NT2/D1 (cell line): ENCODE measurements around the gene CENPF.
"Not testable (repeated sequence)": the region's sequence is repeated elsewhere in the genome, so short reads cannot be mapped to it uniquely, and the experiment has no call there.

Experiments used
- SUZ12 ChIP-seq: IDR thresholded peaks from 2 replicates; pipeline ENCODE4 v1.6.1; 2011; ENCODE audit not compliant: insufficient read length, insufficient read depth; ENCODE audit errors: extremely low read depth
- YY1 ChIP-seq: IDR thresholded peaks from 2 replicates; pipeline ENCODE4 v1.6.1; 2011; ENCODE audit not compliant: insufficient read length, insufficient read depth
- ZNF274 ChIP-seq: IDR thresholded peaks from 2 replicates; pipeline ENCODE4 v1.6.1; 2011; ENCODE audit warnings: mild to moderate bottlenecking, low read depth, low read length

DNA sequence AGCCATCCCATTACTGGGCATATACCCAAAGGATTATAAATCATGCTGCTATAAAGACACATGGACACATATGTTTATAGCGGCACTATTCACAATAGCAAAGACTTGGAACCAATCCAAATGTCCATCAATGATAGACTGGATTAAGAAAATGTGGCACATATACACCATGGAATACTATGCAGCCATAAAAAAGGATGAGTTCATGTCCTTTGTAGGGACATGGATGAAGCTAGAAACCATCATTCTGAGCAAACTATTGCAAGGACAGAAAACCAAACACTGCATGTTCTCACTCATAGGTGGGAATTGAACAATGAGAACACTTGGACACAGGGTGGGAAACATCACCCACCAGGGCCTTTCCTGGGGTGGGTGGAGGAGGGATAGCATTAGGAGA, 72.5 kb downstream of the CENPF start:
- TF ChIP-seq ZNF274, YY1, SUZ12: not testable (repeated sequence)
